Ishikawa (cell line): ENCODE data around the gene PARP8.

ENCODE experiments used
- CEBPB ChIP-seq: IDR thresholded peaks from 2 replicates; pipeline ENCODE4 v1.6.1; 2012
- CREB1 ChIP-seq: IDR thresholded peaks from 2 replicates; pipeline ENCODE4 v1.6.1; 2012; ENCODE audit warnings: low read depth
- EGR1 ChIP-seq: IDR thresholded peaks from 2 replicates; pipeline ENCODE4 v1.6.1; 2012
- EP300 ChIP-seq: IDR thresholded peaks from 2 replicates; pipeline ENCODE4 v1.6.1; 2012; ENCODE audit warnings: borderline replicate concordance
- FOXM1 ChIP-seq: IDR thresholded peaks from 2 replicates; pipeline ENCODE4 v1.6.1; 2012; ENCODE audit warnings: low read depth, borderline replicate concordance
- NFIC ChIP-seq: IDR thresholded peaks from 2 replicates; pipeline ENCODE4 v1.6.1; 2012
- RAD21 ChIP-seq: IDR thresholded peaks from 2 replicates; pipeline ENCODE4 v1.6.1; 2012; ENCODE audit warnings: low read depth
- TAF1 ChIP-seq: IDR thresholded peaks from 2 replicates; pipeline ENCODE4 v1.6.1; 2012; ENCODE audit warnings: low read depth, mild to moderate bottlenecking
- TCF12 ChIP-seq: IDR thresholded peaks from 2 replicates; pipeline ENCODE4 v1.6.1; 2012; ENCODE audit warnings: low read depth
- TEAD4 ChIP-seq: IDR thresholded peaks from 2 replicates; pipeline ENCODE4 v1.6.1; 2012
- YY1 ChIP-seq: IDR thresholded peaks from 2 replicates; pipeline ENCODE4 v1.6.1; 2012; ENCODE audit warnings: low read depth
- ZBTB7A ChIP-seq: IDR thresholded peaks from 2 replicates; pipeline ENCODE4 v1.6.1; 2012; ENCODE audit warnings: low read depth
- TF ChIP-seq, protein P1 (sequence below): IDR thresholded peaks from 2 replicates; pipeline ENCODE4 v1.6.1; 2012
- TF ChIP-seq, protein P2 (sequence below): IDR thresholded peaks from 2 replicates; pipeline ENCODE4 v1.6.1; 2012
- TF ChIP-seq, protein P3 (sequence below): IDR thresholded peaks from 2 replicates; pipeline ENCODE4 v1.6.1; 2012; ENCODE audit warnings: low read depth, mild to moderate bottlenecking

PARP8 gene

DNA sequence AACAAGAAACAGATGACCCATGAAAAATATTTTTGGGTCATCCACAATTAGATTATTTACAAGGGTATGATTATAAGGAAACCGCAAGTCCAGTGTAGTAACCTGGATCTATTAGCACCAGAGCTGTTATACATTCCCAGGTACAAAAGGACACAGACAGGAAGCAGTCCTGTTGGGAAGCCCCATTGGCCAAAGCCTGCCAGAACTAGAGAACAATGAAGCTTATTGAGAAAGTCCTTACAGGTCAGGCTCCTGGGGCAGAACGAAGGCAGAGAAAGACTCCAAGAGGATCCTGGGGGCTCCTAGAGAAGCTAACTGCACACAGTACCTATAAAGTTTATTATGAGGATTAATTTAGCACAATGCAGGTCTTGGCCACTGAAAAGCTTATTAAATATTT lies 169.9 kb downstream of the PARP8 start:
- TF ChIP-seq, protein P1, sequence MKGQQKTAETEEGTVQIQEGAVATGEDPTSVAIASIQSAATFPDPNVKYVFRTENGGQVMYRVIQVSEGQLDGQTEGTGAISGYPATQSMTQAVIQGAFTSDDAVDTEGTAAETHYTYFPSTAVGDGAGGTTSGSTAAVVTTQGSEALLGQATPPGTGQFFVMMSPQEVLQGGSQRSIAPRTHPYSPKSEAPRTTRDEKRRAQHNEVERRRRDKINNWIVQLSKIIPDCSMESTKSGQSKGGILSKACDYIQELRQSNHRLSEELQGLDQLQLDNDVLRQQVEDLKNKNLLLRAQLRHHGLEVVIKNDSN: no peak

DNA sequence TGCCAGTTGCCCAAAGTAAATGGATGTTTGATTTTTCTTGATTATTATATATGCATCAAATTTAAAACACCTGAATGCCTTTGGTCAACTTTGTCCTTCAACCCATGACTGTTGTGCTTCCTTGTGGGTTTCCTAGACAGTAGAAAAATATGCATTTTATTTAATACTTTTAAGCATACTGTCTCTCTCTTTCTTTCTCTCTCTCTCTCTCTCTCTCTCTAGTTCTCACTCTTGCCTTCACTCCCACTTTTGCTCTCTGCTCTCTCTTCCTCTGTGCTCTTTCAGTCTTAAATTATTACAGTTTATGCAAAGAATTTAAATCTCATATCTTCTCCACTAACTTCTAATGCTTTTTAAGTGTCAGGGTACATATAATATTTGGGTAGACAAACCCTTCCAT lies 173.0 kb downstream of the PARP8 start:
- TF ChIP-seq TCF12 (no peak), FOXM1 (no peak), CEBPB (no peak), TAF1 (no peak)
- TF ChIP-seq, protein P2, sequence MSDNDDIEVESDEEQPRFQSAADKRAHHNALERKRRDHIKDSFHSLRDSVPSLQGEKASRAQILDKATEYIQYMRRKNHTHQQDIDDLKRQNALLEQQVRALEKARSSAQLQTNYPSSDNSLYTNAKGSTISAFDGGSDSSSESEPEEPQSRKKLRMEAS: no peak

DNA sequence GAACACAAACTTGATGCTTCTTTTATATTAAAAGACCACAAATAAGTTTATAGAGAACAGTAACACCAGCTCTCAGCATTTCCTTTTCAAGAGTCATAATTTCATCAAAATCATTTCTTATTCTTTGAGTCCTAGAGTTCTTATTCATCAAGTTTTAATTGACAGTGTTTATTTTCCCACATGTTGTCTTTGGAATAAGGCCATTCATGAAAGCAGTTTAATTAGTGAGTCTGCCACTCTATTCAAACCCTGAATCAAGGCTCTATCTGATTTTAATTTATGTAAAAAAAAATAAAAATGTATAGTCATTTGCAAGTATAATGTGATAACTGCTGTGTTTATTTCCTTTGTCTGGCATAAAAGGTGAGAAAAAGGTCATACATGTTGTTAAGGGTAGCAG lies 176.7 kb downstream of the PARP8 start:
- TF ChIP-seq EP300: no peak
- TF ChIP-seq YY1: no peak
- no peak for TF ChIP-seq TEAD4
- no peak for TF ChIP-seq RAD21
- TF ChIP-seq TCF12: no peak
- no peak for TF ChIP-seq EGR1
- TF ChIP-seq CEBPB: no peak
- TF ChIP-seq, protein P1: no peak

DNA sequence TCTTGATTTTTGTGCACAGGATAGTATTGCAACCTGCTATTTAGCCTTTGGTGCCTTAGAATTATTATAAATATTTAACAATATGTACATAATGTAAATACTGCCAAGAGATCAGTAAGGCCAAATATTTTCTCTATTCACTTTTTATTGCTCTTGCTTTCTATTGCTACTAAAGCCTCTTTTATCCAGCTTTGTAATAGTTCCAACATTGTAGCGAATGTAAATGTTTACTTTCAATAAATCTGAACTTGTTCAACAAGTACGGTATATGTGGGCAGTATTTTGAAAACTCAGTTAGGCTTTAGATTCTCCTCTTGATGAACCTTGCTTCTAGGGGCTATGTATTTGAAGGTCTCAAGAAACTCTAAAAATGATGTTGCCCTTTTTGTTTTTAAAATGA lies 179.8 kb downstream of the PARP8 start:
- TF ChIP-seq ZBTB7A (no peak), TCF12 (no peak), EP300 (no peak), CEBPB (no peak), TEAD4 (no peak), EGR1 (no peak), YY1 (no peak), FOXM1 (no peak), NFIC (no peak), RAD21 (no peak), TAF1 (no peak), CREB1 (no peak)
- TF ChIP-seq, protein P3, sequence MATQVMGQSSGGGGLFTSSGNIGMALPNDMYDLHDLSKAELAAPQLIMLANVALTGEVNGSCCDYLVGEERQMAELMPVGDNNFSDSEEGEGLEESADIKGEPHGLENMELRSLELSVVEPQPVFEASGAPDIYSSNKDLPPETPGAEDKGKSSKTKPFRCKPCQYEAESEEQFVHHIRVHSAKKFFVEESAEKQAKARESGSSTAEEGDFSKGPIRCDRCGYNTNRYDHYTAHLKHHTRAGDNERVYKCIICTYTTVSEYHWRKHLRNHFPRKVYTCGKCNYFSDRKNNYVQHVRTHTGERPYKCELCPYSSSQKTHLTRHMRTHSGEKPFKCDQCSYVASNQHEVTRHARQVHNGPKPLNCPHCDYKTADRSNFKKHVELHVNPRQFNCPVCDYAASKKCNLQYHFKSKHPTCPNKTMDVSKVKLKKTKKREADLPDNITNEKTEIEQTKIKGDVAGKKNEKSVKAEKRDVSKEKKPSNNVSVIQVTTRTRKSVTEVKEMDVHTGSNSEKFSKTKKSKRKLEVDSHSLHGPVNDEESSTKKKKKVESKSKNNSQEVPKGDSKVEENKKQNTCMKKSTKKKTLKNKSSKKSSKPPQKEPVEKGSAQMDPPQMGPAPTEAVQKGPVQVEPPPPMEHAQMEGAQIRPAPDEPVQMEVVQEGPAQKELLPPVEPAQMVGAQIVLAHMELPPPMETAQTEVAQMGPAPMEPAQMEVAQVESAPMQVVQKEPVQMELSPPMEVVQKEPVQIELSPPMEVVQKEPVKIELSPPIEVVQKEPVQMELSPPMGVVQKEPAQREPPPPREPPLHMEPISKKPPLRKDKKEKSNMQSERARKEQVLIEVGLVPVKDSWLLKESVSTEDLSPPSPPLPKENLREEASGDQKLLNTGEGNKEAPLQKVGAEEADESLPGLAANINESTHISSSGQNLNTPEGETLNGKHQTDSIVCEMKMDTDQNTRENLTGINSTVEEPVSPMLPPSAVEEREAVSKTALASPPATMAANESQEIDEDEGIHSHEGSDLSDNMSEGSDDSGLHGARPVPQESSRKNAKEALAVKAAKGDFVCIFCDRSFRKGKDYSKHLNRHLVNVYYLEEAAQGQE: no peak
- TF ChIP-seq, protein P1: no peak
- TF ChIP-seq, protein P2: no peak

DNA sequence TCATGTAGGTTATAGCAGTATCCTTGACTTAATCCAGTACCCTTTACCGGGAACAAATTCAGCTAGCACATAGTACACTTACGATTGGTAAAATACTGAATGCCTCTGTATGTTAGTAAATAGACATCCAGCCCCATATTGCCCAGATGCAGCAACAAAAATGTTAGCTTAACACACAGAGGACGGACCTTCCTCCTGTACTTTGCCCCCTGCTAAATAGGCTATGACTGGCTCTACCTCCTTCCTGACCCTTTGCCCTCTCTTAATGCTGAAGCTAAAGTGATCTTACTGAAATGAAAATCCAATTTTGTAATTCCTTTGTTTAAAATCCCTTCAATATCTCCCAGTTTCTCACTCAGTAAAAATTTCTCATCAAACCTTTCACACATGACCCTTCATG lies 183.1 kb downstream of the PARP8 start:
- TF ChIP-seq, protein P1: no peak
- no peak for TF ChIP-seq FOXM1
- no peak for TF ChIP-seq RAD21
- TF ChIP-seq, protein P3: no peak
- no peak for TF ChIP-seq ZBTB7A

DNA sequence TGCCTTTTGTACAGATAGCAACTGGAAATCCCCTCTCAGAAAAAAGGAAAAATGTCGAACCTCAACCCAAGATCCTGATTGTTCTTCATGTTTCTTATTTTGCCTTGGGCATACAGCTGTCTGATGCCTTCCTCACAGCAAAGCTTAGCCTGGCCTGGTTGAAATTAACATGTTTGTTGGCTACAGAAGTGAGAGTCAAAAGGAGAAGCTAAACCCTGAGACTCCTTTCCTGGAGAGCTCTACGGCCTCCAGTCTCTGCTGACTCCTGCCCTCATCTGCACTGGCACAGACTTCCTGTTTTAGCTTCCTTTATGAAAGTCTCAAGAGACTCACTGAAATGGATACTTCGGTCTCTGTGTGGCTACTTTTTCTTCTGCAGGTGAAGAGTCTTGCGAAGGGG lies 186.7 kb downstream of the PARP8 start:
- TF ChIP-seq EGR1: no peak

DNA sequence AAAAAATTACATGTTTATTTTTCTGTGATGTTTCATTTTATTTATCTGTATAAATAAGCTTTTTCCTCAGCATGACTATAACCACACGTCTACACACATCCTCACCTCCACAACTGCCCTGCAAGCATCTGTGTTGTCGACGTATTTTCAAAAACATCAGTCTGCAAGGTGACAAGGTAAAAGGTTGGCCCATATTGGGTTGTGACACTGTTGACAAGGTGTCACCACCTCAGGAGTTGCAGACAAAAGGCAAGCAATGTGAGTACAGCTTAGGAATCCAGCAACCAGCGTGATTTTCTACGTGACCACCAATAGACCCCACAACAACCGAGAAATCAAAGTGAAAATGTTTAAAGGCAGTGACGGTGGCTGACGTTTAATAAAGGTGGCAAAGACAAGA lies 187.6 kb downstream of the PARP8 start:
- no peak for TF ChIP-seq EGR1
